HepG2 (cell line): ENCODE measurements around the gene CASKIN1. TPM values are rescaled to one million over a fixed set of nuclear protein-coding genes. Genes with fewer than 3 reads are reported as not detected.

Experiments
- AHDC1 ChIP-seq: sonication (generic); formaldehyde crosslinking; IDR thresholded peaks from 2 replicates; pipeline ENCODE4 v1.5.1; 2020; ENCODE audit warnings: mild to moderate bottlenecking, missing genetic modification reagents, borderline replicate concordance
- BCL3 ChIP-seq: sonication (generic); formaldehyde crosslinking; IDR thresholded peaks from 2 replicates; pipeline ENCODE4 v1.5.1; 2020; ENCODE audit warnings: mild to moderate bottlenecking, missing genetic modification reagents, moderate library complexity
- BCL6 ChIP-seq: IDR thresholded peaks from 2 replicates; pipeline ENCODE4 v1.6.1; 2016; ENCODE audit warnings: missing genetic modification reagents, missing compliant biosample characterization
- CHD2 ChIP-seq: IDR thresholded peaks from 2 replicates; pipeline ENCODE4 v1.6.1; 2011; ENCODE audit warnings: low read depth, low read length, improper control_type of control experiment
- ELF4 ChIP-seq: sonication (generic); formaldehyde crosslinking; IDR thresholded peaks from 2 replicates; pipeline ENCODE4 v1.5.0; 2020; ENCODE audit warnings: missing genetic modification reagents, mild to moderate bottlenecking, moderate library complexity, borderline replicate concordance
- HNRNPL ChIP-seq: fragments of 200-400 bp; formaldehyde crosslinking; IDR thresholded peaks from 2 replicates; pipeline ENCODE4 v1.6.1; 2017; ENCODE audit warnings: mild to moderate bottlenecking, low read depth, low read length
- JDP2 ChIP-seq: sonication (generic); formaldehyde crosslinking; IDR thresholded peaks from 2 replicates; pipeline ENCODE4 v1.8.1; 2022; ENCODE audit warnings: missing genetic modification reagents, borderline replicate concordance
- MIER2 ChIP-seq: IDR thresholded peaks from 2 replicates; pipeline ENCODE4 v1.6.1; 2016; ENCODE audit warnings: missing biosample characterization, missing genetic modification reagents
- SCMH1 ChIP-seq: sonication (generic); formaldehyde crosslinking; IDR thresholded peaks from 2 replicates; pipeline ENCODE4 v1.9.0; 2021; ENCODE audit warnings: missing genetic modification reagents, mild to moderate bottlenecking, borderline replicate concordance
- TCF12 ChIP-seq, 2 experiments: fragments of 450-650 bp in 1 of 2; sonication (generic) in 1 of 2; formaldehyde crosslinking in 1 of 2; IDR thresholded peaks; 2 replicates each; pipeline versions ENCODE4 v1.6.1 to v1.8.0; 2017 to 2022; ENCODE audit warnings: antibody characterized with exemption in 1 of 2, mild to moderate bottlenecking in 1 of 2, missing genetic modification reagents in 1 of 2, moderate library complexity in 1 of 2
- ZKSCAN1 ChIP-seq: fragments of 150-350 bp; IDR thresholded peaks from 2 replicates; pipeline ENCODE4 v1.6.1; 2014; ENCODE audit warnings: low read length
- ZNF232 ChIP-seq: sonication (generic); formaldehyde crosslinking; IDR thresholded peaks from 2 replicates; pipeline ENCODE4 v1.4.0; 2020; ENCODE audit warnings: missing genetic modification reagents, borderline replicate concordance
- ZNF570 ChIP-seq: sonication (generic); formaldehyde crosslinking; IDR thresholded peaks from 2 replicates; pipeline ENCODE4 v1.4.0; 2020; ENCODE audit warnings: mild to moderate bottlenecking, missing genetic modification reagents, borderline replicate concordance
- ZNF777 ChIP-seq: sonication (generic); formaldehyde crosslinking; IDR thresholded peaks from 2 replicates; pipeline ENCODE4 v1.4.0; 2020; ENCODE audit warnings: missing genetic modification reagents
- ZSCAN5A ChIP-seq: sonication (generic); formaldehyde crosslinking; IDR thresholded peaks from 2 replicates; pipeline ENCODE4 v1.8.0; 2022; ENCODE audit warnings: mild to moderate bottlenecking, missing genetic modification reagents, borderline replicate concordance
- polyA plus RNA-seq, 8 experiments: library from polyadenylated mRNA; depleted of rRNA in 3 of 8; stranded (reverse) in 7 of 8; unstranded in 1 of 8; fragments of >200 nt; fragmentation: Illumina TruSeq in 4 of 8; extraction: Trizol in 4 of 8; gene quantifications; 2 replicates each; pipeline versions ENCODE4 v1.2.1 to v1.2.3, GENCODE V29; 2011 to 2016; ENCODE audit warnings: low read depth in 4 of 8, missing spikeins in 1 of 8, mixed read lengths in 1 of 8; ENCODE audit not compliant: insufficient read depth in 1 of 8
- total RNA-seq, 5 experiments: library from RNA; depleted of rRNA; stranded (reverse); fragments of >200 nt; fragmentation: Illumina TruSeq; extraction: Trizol; gene quantifications; 2 replicates each; pipeline ENCODE4 v1.2.3, GENCODE V29; 2016; ENCODE audit warnings: low read depth in 1 of 5

CASKIN1 gene
- total and polyA plus RNA-seq, 2 of the 13 experiments (the other 11 are each of a cell fraction or from before 2014, with no cell fraction given), result 1.2 to 2.2 TPM

- TF ChIP-seq BCL3 (CRISPR knock-in tag), result no peak
- no peak for TF ChIP-seq BCL6 (CRISPR knock-in tag)
- TF ChIP-seq ELF4 (CRISPR knock-in tag), result no peak
- no peak for TF ChIP-seq MIER2
- no peak for TF ChIP-seq ZNF570 (CRISPR knock-in tag)
- no peak for TF ChIP-seq ZNF232
- TF ChIP-seq ZNF777 (CRISPR knock-in tag), result no peak
- TF ChIP-seq ZSCAN5A (CRISPR knock-in tag), result no peak
- TF ChIP-seq HNRNPL, result no peak
- no peak for TF ChIP-seq JDP2 (CRISPR knock-in tag)
- no peak for TF ChIP-seq CHD2
- TF ChIP-seq TCF12 (IDR thresholded peaks at IDR 0.05), result no peak
- TF ChIP-seq TCF12 (CRISPR knock-in tag; IDR thresholded peaks at IDR 0.05), result no peak
- TF ChIP-seq AHDC1 (CRISPR knock-in tag), result no peak
- TF ChIP-seq SCMH1 (CRISPR knock-in tag), result no peak
- no peak for TF ChIP-seq ZKSCAN1
Measured at GRCh38 chr16:2210386-2211365, 14.3 kb upstream of the CASKIN1 start, which contains the start of gene BRICD5 (continued).
